HG03066 (cell line): ENCODE measurements around the gene CASTOR2.
"Not testable (repeated sequence)": the region's sequence is repeated elsewhere in the genome, so short reads cannot be mapped to it uniquely, and the experiment has no call there.

Experiments
- ATAC-seq: cut with Tn5 transposase; IDR thresholded peaks from one replicate; pipeline ENCODE4 v1.9.1; 2021; ENCODE audit warnings: low read depth; ENCODE audit not compliant: unreplicated experiment

CASTOR2 gene

DNA sequence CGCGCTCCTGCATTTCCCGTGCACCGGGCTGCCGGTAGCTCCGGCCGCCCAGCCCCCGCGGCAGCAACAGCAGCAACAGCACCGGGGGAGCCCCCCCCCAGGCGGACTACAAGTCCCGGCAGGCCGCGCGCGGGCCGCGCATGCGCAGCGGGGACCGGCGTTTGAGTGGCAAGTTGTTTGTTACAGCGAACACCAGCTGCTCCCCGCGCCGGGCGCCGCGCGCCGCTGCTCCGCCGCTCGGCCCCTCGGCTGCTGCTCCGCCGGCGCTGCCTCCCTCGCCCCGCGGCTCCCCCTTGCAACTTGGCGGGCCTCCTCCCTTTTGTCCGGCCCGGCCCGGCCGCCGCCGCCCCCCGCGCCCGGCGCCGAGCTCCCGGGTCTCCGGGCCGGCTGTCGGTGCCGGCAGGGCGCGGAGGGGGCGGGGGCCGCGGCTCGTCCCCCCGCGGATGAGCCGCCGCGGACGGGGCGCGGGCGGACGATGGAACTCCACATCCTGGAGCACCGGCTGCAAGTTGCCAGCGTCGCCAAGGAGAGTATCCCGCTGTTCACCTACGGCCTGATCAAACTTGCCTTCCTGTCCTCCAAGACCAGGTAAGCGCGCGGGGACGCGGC is at the start of gene CASTOR2:
Gene CASTOR2, plus strand, starts transcription at position 195 of the 609 bp plus-strand sequence. Its CDS starts 281 bp downstream, at position 476.
- ATAC-seq: peak; percentile 93

DNA sequence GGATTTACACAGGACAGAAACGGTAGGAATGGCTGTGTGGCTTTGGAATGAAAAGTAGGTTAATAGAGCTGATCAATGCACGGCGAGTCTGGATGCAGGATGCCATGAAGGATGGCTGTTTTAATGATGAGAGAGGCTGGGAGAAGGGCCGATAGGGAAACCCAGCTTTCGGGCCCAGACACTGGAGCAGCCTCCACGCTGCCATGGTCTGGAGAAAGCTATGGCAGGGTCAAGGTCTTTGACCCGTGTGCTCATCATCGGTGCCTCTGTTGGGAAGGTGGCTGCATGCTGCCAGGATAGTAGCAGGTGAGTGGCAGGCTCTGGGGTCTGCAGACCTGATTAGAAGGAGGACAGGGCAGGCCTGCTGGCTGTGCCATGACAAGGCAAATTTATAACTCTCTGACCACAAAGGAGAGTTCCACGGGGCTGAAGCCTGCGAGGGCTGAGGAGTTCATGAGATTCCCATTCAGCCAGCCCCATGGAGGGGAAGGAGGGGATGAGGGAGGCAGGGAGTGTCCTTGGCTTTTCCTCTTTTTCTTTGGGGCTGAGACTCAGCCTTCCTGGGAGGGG is 42.1 kb upstream of the CASTOR2 start:
- not testable (repeated sequence) for ATAC-seq

DNA sequence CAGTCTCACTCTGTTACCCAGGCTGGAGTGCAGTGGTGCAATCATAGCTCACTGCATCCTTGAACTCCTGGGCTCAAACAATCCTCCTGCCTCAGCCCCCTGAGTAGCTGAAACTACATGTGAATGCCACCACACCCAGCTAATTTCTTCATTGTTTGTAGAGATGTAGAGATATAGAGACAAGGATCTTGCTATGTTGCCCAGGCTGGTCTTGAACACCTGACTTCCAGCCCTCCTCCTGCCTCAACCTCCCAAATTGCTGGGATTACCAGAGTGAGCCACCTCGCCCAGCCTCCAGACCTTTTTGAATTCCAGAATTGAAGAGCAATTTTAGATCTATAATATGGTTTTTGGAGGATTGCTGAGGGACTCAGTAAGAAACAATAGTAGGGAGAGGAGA is 40.9 kb upstream of the CASTOR2 start:
- not testable (repeated sequence) for ATAC-seq

DNA sequence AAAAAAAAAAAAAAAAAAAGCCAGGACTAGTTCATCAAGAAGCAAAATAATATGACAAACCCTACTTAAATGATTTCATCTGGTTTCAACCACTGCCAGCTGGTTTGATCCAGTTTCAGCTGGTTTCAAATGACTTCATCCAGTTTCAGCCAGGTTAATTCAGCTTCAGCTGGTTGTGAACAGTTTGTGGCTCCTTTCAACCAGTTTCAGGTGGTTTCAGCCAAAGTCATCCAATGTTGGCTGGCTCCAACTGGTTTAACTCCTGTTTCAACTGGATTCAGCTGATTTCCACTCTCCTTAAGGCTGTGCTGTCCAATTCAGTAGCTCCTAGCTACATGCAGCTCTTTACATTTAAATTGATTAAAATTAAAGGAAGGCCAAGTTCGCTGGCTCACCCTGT is 37.5 kb upstream of the CASTOR2 start:
- ATAC-seq: not testable (repeated sequence)

DNA sequence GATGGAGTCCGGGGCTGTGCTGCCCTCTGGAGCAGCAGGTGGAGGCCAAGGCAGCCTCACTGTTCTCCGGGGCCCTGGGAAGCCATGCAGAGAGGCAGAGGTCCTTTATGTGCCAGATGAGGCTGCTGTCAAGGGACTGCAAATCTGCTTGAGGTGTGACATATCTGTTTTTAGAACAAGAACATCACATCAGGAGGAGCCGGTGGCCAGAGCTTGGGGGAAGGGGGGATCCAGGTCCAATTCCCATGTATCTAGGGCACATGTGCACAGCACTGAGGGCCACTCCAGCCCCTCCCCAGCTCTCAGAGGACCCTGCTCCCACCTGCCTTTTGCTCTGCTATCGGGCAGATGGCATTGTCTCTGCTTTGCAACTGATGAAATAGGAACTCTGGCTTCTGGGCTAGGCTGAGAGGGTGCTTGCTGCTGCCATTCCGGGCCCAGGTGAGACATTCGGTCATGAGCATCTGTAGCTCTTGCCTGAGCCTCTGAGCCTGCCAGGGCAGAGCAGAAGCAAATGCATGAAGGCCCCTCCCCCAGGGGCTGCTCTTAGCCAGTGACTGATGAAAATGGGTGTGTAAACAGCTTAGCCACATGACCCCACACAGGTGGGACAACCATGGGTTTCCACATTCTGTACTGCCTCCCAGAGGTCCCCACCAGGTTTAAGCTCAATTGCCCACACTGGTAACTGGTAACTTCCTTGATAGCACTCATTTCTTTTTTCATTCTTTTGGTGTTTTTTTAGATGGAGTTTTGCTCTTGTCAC is 32.8 kb upstream of the CASTOR2 start:
- ATAC-seq: not testable (repeated sequence)

DNA sequence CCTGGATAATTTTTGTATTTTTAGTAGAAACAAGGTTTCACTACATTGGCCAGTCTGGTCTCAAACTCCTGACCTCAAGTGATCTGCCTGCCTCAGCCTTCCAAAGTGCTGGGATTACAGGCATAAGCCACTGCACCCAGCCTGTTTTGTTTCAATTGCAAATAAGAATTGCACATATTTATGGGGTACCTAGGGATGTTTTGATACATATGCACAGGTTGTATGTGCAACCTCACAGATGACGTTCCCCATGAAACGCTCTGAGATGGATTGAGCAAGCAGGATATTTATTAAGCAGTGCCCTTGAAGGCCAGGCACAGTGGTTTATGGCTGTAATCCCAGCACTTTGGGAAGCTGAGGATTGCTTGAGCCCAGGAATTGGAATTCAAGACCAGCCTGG is 25.1 kb upstream of the CASTOR2 start:
- ATAC-seq: not testable (repeated sequence)

DNA sequence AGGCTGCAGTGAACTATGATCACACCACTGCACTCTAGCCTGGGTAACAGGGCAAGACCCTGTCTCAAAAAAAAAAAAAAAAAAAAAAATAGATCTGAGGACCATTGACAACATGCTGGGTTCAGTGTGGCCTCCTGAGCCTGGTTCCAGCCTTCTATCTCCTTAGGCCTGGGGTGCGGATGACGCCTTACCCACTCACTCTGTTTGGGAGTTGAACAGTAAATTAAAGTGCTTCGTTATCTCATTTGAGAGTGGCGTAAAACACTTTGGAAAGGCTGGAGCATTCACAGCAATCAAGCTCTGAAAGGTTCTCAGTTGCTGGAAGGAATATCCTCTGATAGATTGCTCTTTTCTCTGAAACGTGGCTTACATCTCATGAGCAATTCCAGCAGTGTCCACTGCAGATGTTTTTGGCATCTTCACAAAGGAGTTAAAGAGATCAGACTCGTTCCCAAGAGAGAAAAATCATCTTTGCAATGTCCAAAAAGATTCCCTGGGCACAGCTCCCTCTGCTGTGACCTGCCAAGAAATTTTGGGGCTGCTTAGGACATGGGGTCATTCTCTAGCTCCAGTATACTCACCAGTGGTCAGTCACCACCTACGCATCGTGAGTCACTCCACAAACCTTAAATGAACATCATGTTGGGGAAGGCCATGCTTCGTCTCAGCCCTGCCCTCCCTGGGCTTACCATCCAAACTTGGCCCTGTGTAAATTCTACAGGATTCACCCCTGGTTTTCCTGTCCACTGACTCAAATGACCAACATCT is 23.0 kb upstream of the CASTOR2 start:
- not testable (repeated sequence) for ATAC-seq

DNA sequence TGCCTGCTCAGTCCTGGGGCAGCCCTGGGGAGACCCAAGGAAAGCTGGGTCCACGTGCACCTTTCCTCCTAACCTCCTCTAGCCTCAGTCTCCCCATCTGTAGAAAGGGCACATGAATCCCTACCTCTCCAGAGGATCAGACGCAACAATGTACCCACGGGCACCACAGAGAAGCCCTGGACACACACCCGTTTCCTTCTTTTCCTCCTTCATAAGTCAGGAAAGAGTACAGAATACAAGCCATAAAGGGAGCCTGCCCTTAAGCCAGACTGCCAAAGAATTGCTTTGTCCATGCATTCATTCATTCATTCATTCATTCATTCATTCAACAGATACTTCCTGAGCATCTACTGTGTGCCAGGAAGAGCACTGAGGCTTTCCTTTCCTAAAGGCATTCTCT is 20.6 kb upstream of the CASTOR2 start:
- ATAC-seq: not testable (repeated sequence)

DNA sequence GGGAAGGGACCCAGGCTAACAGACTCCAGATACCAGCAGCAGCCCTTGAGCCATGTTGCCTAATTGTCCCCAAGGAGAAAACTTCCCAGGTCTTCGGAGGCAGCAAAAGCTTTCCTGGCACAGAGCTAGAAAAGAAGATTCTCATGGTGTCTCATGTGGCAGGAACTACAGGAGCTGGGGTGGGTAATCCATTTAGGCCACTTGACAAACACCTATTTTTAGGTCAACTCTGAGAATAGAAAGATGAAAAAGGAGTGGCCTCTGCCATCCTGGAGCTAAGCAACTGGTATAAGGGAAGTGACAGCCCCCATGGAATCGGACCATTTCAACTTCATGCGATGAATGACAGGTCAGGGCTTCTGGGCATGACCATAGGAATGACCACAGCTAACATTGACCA is 16.8 kb upstream of the CASTOR2 start:
- not testable (repeated sequence) for ATAC-seq

DNA sequence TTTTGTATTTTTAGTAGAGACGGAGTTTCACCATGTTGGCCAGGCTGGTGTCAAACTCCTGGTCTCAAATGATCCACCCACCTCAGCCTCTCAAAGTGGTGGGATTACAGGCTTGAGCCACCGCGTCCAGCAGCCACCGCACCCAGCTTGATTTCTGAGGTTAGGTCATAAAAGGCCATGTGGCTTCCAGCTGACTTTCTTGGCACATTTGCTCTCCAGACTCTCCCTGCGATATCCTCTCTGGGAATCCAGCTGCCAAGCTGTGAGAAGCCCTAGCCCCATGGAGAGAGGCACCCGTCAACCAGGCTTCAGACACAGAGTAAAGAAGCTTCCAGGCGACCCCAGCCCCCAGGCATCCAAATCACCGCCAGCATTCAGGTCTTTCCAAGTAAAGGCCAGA is 10.7 kb upstream of the CASTOR2 start:
- not testable (repeated sequence) for ATAC-seq

DNA sequence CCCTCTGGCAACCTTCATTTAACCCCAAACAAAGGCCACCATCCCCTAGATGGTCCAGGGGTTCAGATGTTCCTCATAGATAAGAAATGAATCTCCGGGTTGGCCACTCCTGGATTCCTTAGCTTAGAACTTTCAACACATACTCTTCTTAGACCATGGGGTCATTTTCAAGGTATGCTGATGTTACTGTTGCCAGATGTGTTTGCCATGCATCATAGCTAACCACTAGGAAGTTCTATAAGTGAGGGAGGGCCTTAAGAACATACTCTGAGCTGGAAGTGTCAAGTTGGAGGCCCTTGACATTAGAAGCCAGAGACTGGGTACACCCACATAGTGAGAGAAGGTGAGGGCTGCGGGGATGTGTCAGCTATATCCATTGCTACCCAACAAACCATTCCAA is 6.2 kb upstream of the CASTOR2 start:
- ATAC-seq: not testable (repeated sequence)

DNA sequence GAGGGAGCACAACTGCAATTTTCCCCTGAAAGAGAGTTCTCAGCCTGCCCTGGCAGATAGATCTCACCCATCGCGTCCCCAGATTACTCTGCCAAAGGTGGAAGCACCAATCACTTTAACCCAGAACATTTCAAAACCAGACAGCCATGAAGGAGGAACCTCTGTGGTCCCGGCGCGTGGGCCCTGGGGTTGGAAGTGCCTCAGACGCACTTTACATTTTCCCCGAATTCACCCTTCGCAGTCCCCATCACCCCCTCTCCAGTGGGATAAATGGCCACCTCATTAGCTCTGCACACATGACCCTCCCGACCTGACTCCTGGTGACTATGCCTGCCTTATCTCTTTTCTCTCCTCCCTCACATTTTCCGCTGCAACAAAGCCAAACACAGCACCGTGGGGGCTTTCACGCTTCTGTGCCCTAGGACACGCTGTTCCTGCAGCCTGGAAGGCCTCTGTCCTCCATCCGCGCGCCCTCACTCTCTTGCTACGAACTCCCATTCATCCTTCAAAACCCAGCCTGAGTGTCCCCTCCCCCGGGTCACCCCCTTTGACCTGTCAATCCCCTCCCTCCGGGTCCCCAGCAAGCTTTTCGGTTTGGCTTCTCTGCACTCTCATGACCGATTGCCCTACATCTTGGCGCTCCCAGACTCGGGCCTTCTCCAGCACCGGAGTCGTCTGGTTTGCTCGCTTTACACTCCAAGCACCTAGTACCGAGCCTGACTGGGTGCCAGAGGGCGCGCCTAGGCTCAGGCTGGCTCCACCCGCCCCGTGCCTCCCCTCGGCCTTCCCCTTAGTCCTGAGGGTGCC is 598 bp upstream of the CASTOR2 start:
- ATAC-seq: peak; percentile 42

DNA sequence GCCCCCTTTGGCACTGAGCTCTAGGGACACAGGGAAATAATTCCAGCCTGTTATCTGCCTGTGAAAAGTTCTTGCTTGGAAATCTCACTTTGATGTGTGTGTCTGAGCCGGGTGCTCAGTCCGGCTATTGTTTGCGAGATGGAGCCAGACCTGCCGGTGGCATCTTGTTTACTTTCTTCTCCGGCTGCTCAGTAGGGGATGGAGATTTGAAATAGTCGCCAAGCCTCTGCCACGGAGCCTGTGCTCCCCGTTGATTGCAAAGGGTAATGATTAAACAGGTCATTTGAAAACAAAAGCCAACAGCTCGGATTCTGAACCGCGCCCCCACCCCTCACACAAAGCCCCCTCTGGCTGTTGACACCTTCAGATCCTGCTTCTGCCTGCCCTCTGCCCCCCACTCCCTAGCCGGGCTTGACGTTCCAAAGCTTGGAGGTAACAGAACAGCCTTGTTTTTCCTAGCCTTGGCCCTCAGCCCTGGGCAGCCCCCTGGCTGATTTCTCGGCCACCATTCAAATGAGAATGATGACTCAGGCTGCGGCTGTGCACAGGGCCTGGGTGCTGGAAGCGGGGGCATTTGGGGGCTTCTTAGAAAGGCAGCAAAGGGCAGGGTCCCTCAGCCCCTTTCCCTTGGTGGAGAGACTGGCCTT is 1.8 kb downstream of the CASTOR2 start:
- ATAC-seq: not testable (repeated sequence)

DNA sequence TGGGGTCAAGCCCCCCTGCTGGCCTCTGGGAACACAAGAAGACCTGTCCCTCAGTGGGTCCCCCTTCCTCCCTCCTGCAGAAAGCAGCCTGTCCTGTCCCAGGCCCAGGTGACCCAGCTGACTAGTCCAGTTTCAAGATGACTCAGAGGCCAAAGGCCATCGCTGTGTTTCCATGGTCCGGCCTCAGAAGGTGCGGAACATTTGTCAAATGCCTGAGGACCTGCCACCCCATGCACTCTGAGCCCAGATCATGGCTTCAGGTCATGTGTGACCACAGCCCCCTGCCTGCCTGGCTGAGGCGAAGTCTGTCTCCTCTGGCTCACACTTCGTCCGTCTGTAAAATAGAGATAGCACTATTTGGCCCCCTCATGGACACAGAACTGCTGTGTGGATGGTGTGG is 2.4 kb downstream of the CASTOR2 start:
- ATAC-seq: not testable (repeated sequence)

DNA sequence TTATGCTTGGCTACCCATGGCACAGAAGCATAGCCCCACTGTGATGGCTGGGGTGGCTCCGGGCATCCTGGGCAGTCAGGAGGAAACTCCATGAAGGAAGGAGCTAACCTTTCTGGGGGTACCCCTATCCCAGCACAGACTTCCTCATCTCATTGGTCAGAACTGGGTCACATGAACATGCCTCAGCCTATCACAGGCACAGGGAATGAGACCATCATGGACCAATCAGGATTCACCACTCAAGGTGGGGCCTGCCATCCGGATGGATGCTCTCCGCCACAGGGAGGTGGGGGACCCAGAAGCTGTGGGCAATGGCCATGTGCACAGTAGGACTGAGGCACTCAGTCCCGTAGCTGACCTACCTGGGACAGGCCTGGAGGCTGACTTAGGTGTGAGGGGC is 6.9 kb downstream of the CASTOR2 start:
- not testable (repeated sequence) for ATAC-seq

DNA sequence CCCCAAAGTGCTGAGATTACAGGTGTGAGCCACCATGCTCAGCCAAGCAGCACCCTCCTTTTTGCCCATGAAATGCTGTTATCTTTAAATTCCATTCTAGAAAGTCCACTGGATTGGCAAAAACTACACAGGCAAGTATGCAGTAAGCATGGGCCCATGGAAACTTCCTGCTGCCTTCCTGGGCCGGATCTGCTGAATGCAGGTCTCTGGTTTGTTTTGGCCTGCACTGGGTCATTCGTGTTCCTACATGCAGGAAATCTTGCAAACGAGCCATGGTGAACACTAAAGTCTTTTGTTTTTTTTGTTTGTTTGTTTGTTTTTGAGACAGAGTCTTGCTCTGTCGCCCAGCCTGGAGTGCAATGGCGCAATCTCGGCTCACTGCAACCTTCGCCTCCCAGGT is 7.9 kb downstream of the CASTOR2 start:
- ATAC-seq: not testable (repeated sequence)

DNA sequence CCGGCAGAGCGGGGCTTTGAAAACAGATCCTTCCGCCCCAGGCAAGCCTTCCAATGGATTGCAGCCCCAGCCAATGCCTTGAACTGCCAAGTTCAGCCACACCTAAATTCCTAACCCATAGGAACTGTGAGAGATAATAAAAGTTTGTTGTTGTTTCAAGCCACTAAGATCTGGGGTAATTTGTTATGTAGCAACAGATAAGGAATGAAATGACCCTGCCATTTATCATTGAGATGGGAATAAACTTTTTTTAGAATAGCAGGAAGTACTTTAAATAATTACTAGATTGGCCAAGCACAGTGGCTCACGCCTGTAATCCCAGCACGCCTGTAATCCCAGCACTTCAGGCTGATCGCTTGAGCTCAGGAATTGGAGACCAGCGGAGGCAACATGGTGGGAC is 11.5 kb downstream of the CASTOR2 start:
- not testable (repeated sequence) for ATAC-seq

DNA sequence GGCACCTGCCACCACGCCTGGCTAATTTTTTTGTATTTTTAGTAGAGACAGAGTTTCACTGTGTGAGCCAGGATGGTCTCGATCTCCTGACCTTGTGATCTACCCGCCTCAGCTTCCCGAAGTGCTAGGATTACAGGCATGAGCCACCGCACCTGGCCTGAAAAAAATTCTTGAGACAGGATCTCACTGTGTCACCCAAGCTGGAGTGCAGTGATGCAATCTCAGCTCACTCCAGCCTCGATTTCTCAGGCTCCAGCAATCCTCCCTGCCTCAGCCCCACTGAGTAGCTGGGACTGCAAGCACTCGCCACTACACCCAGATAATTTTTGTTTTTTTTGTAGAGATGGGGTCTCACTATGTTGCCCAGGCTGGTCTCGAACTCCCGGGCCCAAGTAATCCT is 13.0 kb downstream of the CASTOR2 start:
- not testable (repeated sequence) for ATAC-seq

DNA sequence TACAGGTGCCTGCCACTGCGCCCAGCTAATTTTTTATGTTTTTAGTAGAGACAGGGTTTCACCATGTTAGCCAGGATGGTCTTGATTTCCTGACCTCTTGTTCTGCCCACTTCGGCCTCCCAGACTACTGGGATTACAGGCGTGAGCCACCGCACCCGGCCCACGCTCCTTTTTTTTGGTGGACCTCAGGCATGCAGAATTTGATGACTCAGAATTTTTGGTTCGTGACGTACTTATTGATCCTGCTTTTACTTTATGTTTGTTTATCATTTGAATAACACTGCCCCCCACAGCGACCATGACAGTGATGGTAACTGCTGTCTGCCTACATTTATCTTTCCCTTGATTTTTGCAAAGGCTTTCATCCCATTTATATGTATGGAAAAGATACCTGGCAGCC is 23.9 kb downstream of the CASTOR2 start:
- ATAC-seq: not testable (repeated sequence)

DNA sequence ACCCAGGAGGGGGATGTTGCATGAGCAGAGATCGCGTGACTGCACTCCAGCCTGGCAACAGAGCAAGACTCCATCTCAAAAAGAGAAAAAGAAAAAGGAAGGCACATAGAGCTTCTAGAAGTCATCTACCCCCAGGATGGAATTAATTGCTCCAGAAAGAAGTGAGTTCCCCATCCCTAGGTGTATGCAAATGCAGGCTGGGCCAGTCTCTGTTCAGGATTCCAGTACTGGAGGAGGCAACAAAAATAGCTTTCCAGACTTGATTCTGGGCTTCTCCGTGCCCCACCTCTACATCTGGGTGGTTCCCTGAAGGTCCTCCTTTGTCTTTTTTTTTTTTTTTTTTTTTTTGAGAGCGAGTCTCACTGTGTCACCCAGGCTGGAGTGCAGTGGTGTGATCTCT is 28.6 kb downstream of the CASTOR2 start:
- no peak for ATAC-seq
